SK-MEL-5 (cell line): Measurements from ENCODE around the gene DIP2A. TPM values are rescaled to one million over a fixed set of nuclear protein-coding genes. Genes with fewer than 3 reads are reported as not detected.
"Not testable (repeated sequence)": the region's sequence is repeated elsewhere in the genome, so short reads cannot be mapped to it uniquely, and the experiment has no call there.

Source experiments
- DNase-seq: peaks from one replicate; pipeline ENCODE4 v3.0.0-alpha.2; 2016; ENCODE audit warnings: low read depth, low spot score
- in situ Hi-C: cut with HindIII; loops from 2 replicates; pipeline ENCODE4 v1.10.0; 2016; ENCODE audit warnings: low sequenced_read_pairs, high pct_unique_total_duplicates, low pct_unique_long_range_greater_than_20kb
- total RNA-seq: library from RNA; depleted of rRNA; stranded (reverse); fragments of >200 nt; shearing (Covaris generic); gene quantifications from 2 replicates; pipeline ENCODE4 v1.2.3, GENCODE V29; 2014

The DIP2A gene
- total RNA-seq, 1 experiment from 2014 or later = 8.7 TPM

DNA sequence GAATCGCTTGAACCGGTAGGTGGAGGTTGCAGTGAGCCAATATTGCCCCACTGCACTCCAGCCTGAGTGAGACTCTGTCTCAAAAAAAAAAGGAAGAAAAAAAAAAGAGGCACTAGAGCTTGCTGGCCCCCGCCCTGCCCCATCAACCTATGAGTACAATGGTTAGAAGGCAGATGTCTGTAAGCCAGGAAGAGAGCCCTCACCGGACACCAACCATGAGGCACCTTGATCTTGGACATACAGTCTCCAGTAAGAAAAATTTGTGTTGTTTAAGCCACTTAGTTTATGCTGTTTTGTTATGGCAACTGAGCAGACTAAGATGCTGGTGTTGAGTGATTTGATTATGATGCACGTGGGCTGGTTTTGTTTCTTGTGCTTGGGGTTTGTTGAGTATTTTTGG lies 34.2 kb downstream of the DIP2A start:
- no peak for DNase-seq
- in situ Hi-C loops = no loop called here

DNA sequence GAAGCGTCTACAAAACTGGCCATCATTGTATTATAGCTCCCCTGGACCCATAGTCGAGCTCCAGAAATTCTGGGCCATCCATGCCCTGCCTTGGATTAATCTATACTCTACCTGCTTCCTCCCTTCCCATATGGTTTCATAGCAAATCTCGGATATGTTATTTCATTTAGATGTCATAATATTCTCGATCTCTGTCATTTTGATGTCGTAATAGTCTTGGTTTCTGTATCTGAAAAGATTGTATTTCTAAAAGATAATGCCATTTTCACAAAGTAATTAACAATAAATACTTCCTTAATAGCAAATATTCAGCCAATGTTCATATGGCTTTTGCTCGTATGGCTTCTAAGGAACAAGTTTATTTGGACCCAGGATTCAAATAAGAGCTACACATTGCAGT lies 35.1 kb downstream of the DIP2A start:
- in situ Hi-C loops = no loop called here
- DNase-seq = no peak

DNA sequence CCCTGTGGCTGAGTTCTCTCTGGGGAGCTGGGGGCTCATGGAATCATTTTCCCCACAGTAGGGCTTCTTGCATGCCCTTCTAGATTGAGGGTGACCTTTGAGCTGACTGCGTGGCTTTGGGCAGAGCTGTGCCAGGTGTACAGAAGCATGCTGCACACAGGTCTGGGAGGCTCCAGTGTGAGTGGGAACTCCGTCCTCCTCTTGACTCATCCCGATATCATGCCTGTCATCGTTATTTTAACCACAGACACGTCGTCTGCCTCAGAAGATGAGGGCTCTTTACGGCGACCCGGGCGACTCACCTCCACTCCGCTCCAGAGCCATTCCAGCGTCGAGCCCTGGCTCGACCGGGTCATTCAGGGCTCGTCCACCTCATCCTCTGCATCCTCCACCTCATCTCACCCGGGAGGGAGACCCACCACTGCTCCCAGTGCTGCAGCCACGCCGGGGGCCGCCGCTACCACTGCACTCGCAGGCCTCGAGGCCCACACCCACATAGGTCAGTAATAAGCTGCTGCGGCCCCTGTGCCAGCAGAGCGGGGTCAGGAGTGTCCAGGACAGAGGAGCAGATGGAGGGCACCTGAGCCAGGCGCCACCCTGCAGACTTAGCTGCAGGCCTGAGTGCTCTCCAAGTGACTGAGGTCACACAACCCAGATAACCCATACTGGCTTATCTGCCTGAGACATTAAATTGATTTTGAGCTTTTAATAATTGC lies 39.8 kb downstream of the DIP2A start:
- DNase-seq = no peak
- in situ Hi-C loops = no loop called here

DNA sequence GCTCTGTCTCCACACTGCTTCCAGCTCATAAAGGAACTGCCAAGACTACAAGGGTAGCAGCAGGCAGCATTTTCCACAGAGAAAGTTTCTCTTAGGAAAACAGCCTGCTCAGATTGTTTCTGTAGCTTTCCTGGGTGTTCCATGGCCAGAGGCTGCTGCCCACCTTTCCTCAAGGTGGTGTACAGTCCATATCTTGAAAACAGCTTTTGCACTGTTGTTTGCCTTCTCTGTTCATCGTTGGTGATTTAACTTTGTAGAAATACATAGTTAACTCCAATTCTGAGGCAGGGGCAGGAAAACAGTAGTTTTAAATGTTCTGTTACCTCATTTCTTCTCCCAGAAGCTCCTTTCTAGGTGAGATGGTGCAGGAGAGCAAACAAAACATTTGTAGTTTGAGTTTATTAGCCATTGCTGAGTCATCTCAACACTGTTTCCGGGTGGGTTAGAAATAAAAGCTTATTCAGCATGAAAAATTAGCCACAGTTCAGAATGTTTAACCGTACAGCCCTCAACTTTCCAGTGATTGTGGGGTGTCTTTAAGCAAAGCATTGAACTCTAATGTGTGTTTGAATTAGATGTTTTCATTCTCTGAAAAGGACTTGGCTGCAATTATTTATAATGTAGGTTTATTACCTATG lies 41.7 kb downstream of the DIP2A start:
- DNase-seq = no peak
- in situ Hi-C loops = no loop called here

DNA sequence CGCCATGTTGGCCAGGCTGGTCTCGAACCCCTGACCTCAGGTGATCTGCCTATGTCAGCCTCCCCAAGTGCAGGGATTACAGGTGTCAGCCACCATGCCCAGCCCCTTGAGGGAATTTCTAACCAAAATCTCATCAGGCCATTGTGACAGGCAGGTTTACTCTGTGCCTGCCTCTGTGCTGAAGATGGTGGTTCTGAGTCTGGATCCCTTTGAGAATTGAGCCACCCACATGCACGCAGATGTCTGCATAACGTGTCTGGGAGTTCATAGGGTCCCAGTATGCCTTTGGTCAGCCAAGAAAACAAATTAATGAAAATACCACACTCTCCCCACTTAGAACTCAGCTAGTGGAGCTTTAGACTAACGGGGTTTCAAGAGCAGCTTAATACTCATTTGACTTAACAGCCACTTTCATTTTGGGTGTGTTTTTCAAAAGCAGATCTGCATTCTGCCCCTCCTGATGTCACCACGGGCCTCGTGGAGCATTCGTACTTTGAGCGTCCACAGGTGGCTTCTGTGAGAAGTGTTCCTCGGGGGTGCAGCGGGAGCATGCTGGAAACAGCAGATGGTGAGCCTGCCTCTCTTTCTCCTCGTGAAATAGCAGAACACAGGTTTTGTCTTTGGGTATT lies 45.3 kb downstream of the DIP2A start:
- in situ Hi-C loops = no loop called here
- DNase-seq = no peak

DNA sequence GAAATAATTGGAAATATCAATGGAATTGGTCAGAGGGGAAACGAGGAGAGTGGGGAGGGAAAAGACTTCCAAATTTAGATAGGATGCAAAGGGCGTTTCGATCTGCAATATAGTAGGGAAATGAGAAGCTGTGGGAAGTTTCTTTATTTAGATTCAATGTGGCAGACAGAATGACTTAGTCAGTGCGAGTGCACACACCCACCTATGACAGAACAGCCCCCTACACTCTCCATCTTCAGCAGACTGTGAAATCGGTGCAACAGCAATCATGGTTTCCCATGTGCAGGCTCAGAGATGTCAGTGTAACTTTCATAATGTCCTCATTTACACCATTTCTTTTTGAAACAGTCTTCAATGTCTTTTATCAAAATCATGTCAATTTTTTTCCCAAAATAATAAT lies 46.0 kb downstream of the DIP2A start:
- no peak for DNase-seq
- in situ Hi-C loops = no loop called here

DNA sequence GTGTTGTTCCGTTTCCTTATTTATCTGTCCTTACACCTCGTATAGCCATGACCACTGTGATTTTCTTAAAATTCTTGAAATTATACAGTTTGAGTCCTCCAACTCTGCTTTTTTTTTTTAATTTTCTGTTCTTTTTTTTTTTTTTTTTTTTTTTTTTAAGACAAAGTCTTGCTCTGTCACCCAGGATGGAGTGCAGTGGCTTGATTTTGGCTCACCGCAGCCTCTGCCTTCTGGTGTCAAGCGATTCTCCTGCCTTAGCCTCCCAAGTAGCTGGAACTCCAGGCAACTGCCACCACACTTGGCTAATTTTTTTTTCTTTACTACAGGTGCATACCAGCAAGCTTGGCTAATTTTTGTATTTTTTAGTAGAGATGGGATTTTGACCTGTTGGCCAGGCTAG lies 48.9 kb downstream of the DIP2A start:
- no peak for DNase-seq
- in situ Hi-C loops = no loop called here

DNA sequence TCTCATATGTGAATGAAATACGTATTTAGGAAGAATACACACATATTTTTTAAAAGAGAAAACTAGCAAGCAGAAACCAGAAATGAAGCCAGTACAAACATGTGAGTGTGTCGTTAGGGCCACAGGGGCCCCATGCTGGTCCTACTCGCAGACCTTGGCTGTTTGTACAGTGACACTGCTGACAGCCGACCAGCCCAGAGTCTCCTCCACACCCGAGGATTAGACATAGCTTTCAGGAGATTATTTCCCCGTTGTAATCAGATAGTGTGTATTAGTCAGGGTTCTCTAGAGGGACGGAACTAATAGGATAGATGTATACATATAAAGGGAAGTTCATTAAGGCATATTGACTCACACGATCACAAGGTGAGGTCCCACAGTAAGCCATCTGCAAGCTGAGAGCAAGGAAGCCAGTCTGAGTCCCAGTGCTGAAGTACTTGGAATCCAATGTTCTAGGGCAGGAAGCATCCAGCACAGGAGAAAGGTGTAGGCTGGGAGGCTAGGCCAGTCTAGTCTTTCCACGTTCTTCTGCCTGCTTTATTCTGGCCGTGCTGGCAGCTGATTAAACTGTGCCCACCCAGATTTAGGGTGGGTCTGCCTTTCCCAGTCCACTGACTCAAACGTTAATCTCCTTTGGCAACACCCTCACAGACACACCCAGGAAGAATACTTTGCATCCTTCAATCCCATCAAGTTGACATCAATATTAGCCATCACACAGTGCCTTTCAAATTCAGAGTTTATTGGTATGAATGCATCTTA lies 51.2 kb downstream of the DIP2A start:
- no peak for DNase-seq
- in situ Hi-C loops = no loop called here

DNA sequence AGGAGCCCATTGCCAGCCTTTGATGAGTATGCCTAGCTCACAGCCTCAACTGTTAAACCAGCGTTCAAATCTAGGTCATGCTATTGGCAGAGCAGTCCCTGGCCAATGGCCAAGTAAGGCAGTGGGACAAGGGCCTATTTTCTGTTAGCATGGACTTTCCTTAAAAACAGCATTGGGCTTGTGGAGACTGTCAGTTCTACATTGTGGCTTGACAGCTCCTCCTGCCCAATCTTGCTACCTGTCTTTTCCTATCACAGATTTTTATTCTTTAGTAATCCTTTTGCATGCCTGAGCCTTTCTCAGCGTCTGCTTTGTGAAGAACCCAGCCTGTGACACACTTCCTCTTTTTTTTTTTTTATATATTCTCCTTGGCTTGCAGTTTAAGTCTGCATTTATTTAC lies 56.4 kb downstream of the DIP2A start:
- in situ Hi-C loops = no loop called here
- no peak for DNase-seq

DNA sequence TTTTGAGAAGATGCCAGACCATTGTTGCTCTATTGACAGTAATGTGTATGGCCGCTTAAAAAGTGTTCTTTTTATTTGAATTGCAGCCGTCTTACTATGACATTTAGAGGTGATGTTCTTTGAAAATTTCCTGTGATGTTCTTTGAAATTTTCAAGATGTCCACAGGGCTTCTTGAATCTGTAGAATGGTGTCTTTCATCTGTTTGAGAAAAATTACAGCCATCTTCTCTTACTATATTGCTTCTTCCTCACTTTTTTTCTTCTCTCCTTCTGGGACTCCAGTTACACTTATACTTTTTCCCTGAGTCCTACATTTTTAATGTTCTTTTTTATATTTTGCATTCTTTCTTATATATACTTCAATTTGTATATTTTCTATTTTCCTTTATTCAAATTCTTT lies 57.4 kb downstream of the DIP2A start:
- no peak for DNase-seq
- in situ Hi-C loops = no loop called here

DNA sequence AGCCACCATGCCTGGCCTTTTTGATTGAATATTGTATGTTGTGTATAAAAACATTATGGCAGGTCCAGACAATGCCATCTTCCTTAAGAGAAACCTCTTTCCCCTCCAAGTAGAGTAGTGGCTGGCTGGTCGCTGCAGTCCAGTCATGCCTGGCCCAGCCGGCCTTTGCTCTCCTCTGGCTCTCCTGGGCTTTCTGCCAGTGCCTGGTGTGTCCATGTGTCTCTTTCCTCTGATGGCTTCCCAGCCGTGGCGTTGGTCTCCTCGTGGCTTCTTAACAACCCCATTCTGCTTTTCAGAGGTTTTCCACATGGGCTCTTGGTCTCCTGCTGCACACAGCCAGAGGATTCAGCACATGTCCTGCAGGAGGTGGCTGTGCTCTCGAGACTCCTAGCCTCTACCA lies 58.7 kb downstream of the DIP2A start:
- in situ Hi-C loops = no loop called here
- no peak for DNase-seq

DNA sequence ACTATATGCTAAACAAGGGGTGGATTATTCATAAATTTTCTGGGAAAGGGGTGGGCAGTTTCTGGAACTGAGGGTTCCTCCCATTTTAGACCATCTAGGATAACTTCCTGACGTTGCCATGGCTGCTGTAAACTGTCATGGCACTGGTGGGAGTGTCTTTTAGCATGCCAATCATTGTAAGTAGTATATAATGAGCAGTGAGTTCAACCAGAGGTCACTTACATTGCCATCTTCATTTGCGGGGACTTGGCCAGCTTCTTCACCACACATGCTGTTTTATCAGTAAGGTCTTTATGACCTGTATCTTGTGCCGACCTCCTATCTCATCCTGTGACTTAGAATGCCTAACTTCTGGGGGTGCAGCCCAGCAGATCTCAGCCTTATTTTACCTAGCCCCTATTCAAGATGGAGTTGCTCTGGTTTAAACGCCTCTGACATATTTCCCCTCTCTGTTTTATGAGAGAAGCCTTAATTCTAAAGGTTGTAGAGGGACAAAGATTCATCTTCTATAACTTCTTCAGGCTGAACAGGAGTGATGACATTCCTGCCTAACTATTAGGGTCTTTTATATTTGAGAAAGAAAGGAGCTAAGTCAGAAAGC lies 60.4 kb downstream of the DIP2A start:
- in situ Hi-C loops = no loop called here
- no peak for DNase-seq

DNA sequence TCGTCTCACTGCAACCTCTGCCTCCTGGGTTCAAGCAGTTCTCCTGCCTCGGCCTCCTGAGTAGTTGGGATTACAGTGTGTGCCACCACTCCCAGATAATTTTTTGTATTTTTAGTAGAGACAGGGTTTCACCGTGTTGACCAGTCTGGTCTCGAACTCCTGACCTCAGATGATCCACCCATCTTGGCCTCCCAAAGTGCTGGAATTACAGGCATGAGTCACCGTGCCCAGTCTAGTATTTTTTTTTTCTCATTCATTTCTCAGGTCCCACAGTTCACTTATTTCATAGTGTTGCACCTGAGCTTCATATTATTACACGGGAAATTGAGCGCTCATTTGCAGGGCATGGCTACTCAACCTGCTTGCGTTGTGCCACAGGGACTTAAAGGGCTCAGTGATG lies 68.7 kb downstream of the DIP2A start:
- DNase-seq, in situ Hi-C loops: not testable (repeated sequence)

DNA sequence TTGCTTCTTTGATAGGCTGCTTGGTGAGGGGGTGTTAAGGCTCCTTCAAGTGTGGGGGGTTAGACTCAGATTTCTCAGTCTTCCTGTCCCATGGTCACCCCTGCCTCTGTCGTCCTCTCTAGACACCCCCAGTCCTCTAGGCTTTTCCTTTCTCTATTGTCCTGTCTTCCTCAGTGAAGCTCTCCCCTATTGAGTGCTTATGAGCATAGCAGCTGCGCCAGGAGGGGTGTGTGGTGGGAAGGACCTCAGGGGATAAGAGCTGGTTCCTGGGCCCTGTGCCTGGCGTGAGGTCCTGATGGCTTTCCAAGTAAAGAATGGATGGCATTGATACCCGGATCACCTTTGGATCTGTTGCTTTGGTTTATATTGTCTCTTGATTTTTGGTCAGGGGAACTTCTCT lies 69.1 kb downstream of the DIP2A start:
- DNase-seq = no peak

DNA sequence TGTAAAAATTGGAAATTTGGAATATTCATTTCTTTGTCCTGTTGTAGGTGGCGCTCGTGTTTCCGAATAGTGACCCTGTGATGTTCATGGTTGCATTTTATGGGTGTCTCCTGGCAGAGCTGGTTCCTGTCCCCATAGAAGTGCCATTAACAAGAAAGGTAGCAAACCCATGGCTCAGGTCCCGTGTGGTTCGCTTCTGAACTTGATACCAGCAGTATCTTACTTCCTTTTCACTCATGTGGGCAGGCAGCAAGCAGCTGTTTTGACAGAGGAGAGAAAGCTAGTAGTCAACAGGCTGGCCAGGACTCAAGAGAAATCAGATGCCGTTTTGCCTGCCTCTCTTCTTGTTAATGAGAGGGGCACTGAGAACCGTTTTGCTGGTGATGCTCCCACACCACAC lies 73.4 kb downstream of the DIP2A start:
- DNase-seq = peak; percentile 33
- in situ Hi-C loops = no loop called here

More for the DNA sequence above, 69.1 kb downstream of the DIP2A start:
- in situ Hi-C loops = no loop called here

DNA sequence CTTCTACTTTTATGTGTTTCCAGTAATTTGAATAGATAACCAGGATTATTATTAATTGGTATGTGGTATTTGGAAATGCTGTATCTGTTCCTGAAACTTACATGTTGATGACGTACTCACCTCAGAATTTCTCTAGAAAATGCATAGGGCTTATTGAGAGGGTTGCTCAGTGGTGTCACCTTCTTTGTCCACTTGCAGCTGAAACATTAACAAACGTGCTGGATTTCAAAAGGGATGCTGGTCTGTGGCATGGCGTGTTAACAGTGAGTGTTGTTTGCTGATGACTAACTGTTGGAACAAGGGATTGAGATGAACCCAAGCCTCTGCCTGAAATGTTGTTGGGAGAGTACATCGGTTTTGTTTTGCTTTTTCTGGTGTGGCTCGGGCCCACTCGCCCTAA lies 78.3 kb downstream of the DIP2A start:
- DNase-seq = no peak
- in situ Hi-C loops = no loop called here

DNA sequence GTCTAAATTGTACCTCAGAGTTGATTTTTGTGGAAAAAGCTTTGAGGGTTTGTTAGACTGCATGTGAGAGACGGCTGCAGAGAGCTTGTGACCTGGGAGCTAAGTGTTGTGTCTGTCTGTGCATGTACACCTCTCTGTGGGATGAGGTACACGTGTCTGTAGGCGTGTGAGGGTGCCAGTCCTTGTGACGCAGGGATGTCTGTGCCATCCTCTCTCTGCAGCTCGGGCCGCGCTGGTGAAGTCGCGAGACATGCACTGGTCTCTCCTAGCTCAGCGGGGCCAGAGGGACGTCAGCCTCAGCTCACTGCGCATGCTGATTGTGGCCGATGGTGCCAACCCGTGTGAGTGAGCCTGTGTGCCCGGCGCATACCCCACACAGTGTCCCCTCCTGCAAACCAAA lies 79.6 kb downstream of the DIP2A start:
- DNase-seq = no peak
- in situ Hi-C loops = no loop called here
